ENCODE results near the gene OLIG3.

GRCh38 chr6:137495703-137496336, 1.6 kb upstream of the OLIG3 start:
- TF ChIP-seq CTCF (CRISPR knock-in tag; IDR thresholded peaks at IDR 0.05) (no peak), KAT7 (CRISPR knock-in tag; IDR thresholded peaks at IDR 0.05; ENCODE audit: borderline replicate concordance) (no peak)

Measured in HepG2 (cell line).